A549 (cell line): ENCODE results near the gene EMC8.

Experiments used
- CEBPB ChIP-seq, 2 experiments: fragments of >200 bp in 1 of 2; sonication (Bioruptor Twin) in 1 of 2; formaldehyde crosslinking in 1 of 2; IDR thresholded peaks; 2 replicates each; pipeline ENCODE4 v1.6.1; 2012 to 2016
- CTCF ChIP-seq: fragments of >200 bp; sonication (Bioruptor Twin); formaldehyde crosslinking; IDR thresholded peaks from 3 replicates; pipeline ENCODE4 v1.5.1; 2016
- ESRRA ChIP-seq: fragments of 150-350 bp; IDR thresholded peaks from 2 replicates; pipeline ENCODE4 v1.6.1; 2014; ENCODE audit warnings: mild to moderate bottlenecking, low read length, borderline replicate concordance
- MAFK ChIP-seq: fragments of 450-650 bp; IDR thresholded peaks from 2 replicates; pipeline ENCODE4 v1.6.1; 2014; ENCODE audit not compliant: partially characterized antibody
- MAX ChIP-seq: IDR thresholded peaks from 2 replicates; pipeline ENCODE4 v1.6.1; 2012
- POLR2A ChIP-seq: IDR thresholded peaks from 2 replicates; pipeline ENCODE4 v1.6.1; 2012; ENCODE audit warnings: mild to moderate bottlenecking, low read length
- REST ChIP-seq: fragments of 200-600 bp; sonication (generic); IDR thresholded peaks from 2 replicates; pipeline ENCODE4 v1.6.1; 2016; ENCODE audit warnings: antibody characterized with exemption, mild to moderate bottlenecking, moderate library complexity
- RFX5 ChIP-seq: fragments of 450-650 bp; IDR thresholded peaks from 2 replicates; pipeline ENCODE4 v1.7.1; 2014; ENCODE audit warnings: antibody characterized with exemption, mild to moderate bottlenecking, moderate library complexity
- SREBF2 ChIP-seq: fragments of 450-650 bp; IDR thresholded peaks from 2 replicates; pipeline ENCODE4 v1.6.1; 2014; ENCODE audit warnings: mild to moderate bottlenecking, moderate library complexity
- TFCP2L1 ChIP-seq: fragments of 250-450 bp; sonication (Bioruptor Pico); IDR thresholded peaks from 2 replicates; pipeline ENCODE4 v1.5.0; 2021; ENCODE audit warnings: mild to moderate bottlenecking
- TP53 ChIP-seq: fragments of 250-450 bp; sonication (Bioruptor Pico); IDR thresholded peaks from 2 replicates; pipeline ENCODE4 v1.5.0; 2021; ENCODE audit warnings: mild to moderate bottlenecking, moderate library complexity

- TF ChIP-seq REST (no peak), CTCF (no peak), RFX5 (no peak), ESRRA (no peak), CEBPB (IDR thresholded peaks at IDR 0.05) (no peak), MAX (no peak), POLR2A (no peak), TFCP2L1 (CRISPR knock-in tag) (no peak), MAFK (no peak), TP53 (CRISPR knock-in tag) (no peak), SREBF2 (no peak)
These were observed 47.4 kb downstream of the EMC8 start for GRCh38 chr16:85751698-85752501.
